Body of pancreas (tissue), 4 donors: Measurements from ENCODE around the gene RNF151. TPM values are rescaled to one million over a fixed set of nuclear protein-coding genes. Genes with fewer than 3 reads are reported as not detected.

Experiments
- ATAC-seq: fragments of 150-250 bp; one replicate; pipeline ENCODE4 v1.9.1; 2016
- DNase-seq, 4 donors: peaks; one replicate each; pipeline ENCODE4 v3.0.0-alpha.2; 2019
- H3K27ac ChIP-seq, 4 donors: fragments of 200-600 bp; sonication (generic); 1 replicate in 3 of 4; 2 replicates in 1 of 4; pipeline versions ENCODE4 v1.5.1 to v1.6.1; 2016 to 2019; ENCODE audit warnings: mild to moderate bottlenecking in 1 of 4, mixed read lengths in 1 of 4, moderate library complexity in 1 of 4
- H3K27me3 ChIP-seq, 2 donors: fragments of 200-600 bp; sonication (generic); one replicate each; pipeline ENCODE4 v1.6.0; 2016; ENCODE audit warnings: mild to moderate bottlenecking in 1 of 2
- H3K36me3 ChIP-seq, 2 donors: fragments of 200-600 bp; sonication (generic); replicated peaks in 1 of 2; 2 replicates each; pipeline ENCODE4 v1.5.1; 2016; ENCODE audit warnings: low read depth in 2 of 2; ENCODE audit not compliant: insufficient read depth in 1 of 2
- H3K4me1 ChIP-seq: fragments of 200-600 bp; sonication (generic); one replicate; pipeline ENCODE4 v1.6.0; 2016
- H3K4me3 ChIP-seq, 2 donors: fragments of 200-600 bp; sonication (generic); 1 replicate in 1 of 2; 2 replicates in 1 of 2; pipeline ENCODE4 v1.5.1; 2016 to 2019
- H3K9me3 ChIP-seq, 3 donors: fragments of 200-600 bp; sonication (generic); 1 replicate in 2 of 3; 2 replicates in 1 of 3; pipeline ENCODE4 v1.5.1; 2016
- CTCF ChIP-seq, 7 experiments: fragments of 450-650 bp in 4 of 7; fragments of 200-600 bp in 3 of 7; sonication (generic) in 3 of 7; IDR thresholded peaks; one replicate each; pipeline ENCODE4 v1.5.1; 2016 to 2019; ENCODE audit warnings: antibody characterized with exemption in 7 of 7
- POLR2A ChIP-seq, 3 donors: fragments of 450-650 bp; IDR thresholded peaks; one replicate each; pipeline ENCODE4 v1.6.1; 2016; ENCODE audit warnings: antibody characterized with exemption in 3 of 3, mild to moderate bottlenecking in 2 of 3
- WGBS, 2 donors: methylation state at CpG; one replicate each; pipeline ENCODE4 v1.1.5; 2017; 5-methylcytosine and 5-hydroxymethylcytosine counted together
- intact Hi-C: fragments of 100-400 bp; cut with DNase I; formaldehyde crosslinking; loops from one replicate; pipeline ENCODE4 v1.15.1; 2023
- total RNA-seq, 2 donors: library from RNA; depleted of rRNA; stranded (reverse); fragments of >200 nt; gene quantifications; one replicate each; pipeline ENCODE4 v1.1.0, GENCODE V29; 2016

The RNF151 gene
- total RNA-seq, 2 donors from 2014 or later, result not detected

- H3K9me3 ChIP-seq, result no peaks in the 10 kb centered on the region
- WGBS, 2 donors, result 85 to 94% methylated on average over 13 to 38 of the region's 38 CpGs
- intact Hi-C loops, result no loop called here
- peaks cover 16% of the 10 kb centered on the region for H3K4me1 ChIP-seq
- no peak overlapping the region for H3K27ac ChIP-seq
- TF ChIP-seq CTCF (IDR thresholded peaks at IDR 0.05) (no peak), POLR2A (IDR thresholded peaks at IDR 0.05) (no peak)
- H3K36me3 ChIP-seq, result no peaks in the 10 kb centered on the region
- no peak overlapping the region for H3K4me3 ChIP-seq
- ATAC-seq (no peak), DNase-seq (no peak)
- H3K27me3 ChIP-seq, result no peaks in the 10 kb centered on the region
These were observed 19.9 kb upstream of the RNF151 start for GRCh38 chr16:1946495-1947368.

- TF ChIP-seq CTCF (IDR thresholded peaks at IDR 0.05) (no peak), POLR2A (IDR thresholded peaks at IDR 0.05) (no peak)
- Histone ChIP-seq H3K27me3 (no peaks in the 10 kb centered on the region), H3K36me3 (no peaks in the 10 kb centered on the region), H3K9me3 (no peaks in the 10 kb centered on the region), H3K4me1 (peaks cover 10% of the 10 kb centered on the region), H3K27ac (no peak overlapping the region), H3K4me3 (no peak overlapping the region)
- 94% methylated on average over 9 of the region's 9 CpGs; no CpG with 5 or more reads in 1 of the 2 donors for WGBS, 2 donors
- ATAC-seq (no peak), DNase-seq (no peak)
- intact Hi-C loops, result no loop called here
These were observed 19.3 kb upstream of the RNF151 start for GRCh38 chr16:1947369-1947670.

GRCh38 chr16:1949507-1949906, 17.1 kb upstream of the RNF151 start:
- Histone ChIP-seq H3K27me3 (no peaks in the 10 kb centered on the region), H3K9me3 (no peaks in the 10 kb centered on the region), H3K36me3 (no peaks in the 10 kb centered on the region), H3K4me1 (peaks cover 5% of the 10 kb centered on the region), H3K4me3 (no peak overlapping the region), H3K27ac (no peak overlapping the region)
- TF ChIP-seq POLR2A (IDR thresholded peaks at IDR 0.05), result no peak
- TF ChIP-seq CTCF (IDR thresholded peaks at IDR 0.05), result no peak
- WGBS, 2 donors, result 82 to 92% methylated on average over 6 to 10 of the region's 11 CpGs
- ATAC-seq, result no peak
- no peak for DNase-seq
- intact Hi-C loops, result no loop called here

- Histone ChIP-seq H3K27ac (no peak overlapping the region), H3K4me1 (peaks cover 11% of the 10 kb centered on the region), H3K9me3 (no peaks in the 10 kb centered on the region), H3K36me3 (no peaks in the 10 kb centered on the region), H3K27me3 (no peaks in the 10 kb centered on the region), H3K4me3 (no peak overlapping the region)
- DNase-seq, result no peak
- 73 to 87% methylated on average over 5 to 7 of the region's 7 CpGs for WGBS, 2 donors
- TF ChIP-seq POLR2A (IDR thresholded peaks at IDR 0.05) (no peak), CTCF (IDR thresholded peaks at IDR 0.05) (no peak)
- intact Hi-C loops, result no loop called here
- no peak for ATAC-seq
These were observed 16.6 kb upstream of the RNF151 start for GRCh38 chr16:1950047-1950446.

GRCh38 chr16:1950559-1950958, 16.1 kb upstream of the RNF151 start:
- Histone ChIP-seq H3K27ac (no peak overlapping the region), H3K4me3 (no peak overlapping the region), H3K36me3 (no peaks in the 10 kb centered on the region), H3K4me1 (peaks cover 12% of the 10 kb centered on the region), H3K9me3 (no peaks in the 10 kb centered on the region), H3K27me3 (no peaks in the 10 kb centered on the region)
- 84 to 91% methylated on average over 18 to 19 of the region's 19 CpGs for WGBS, 2 donors
- TF ChIP-seq POLR2A (IDR thresholded peaks at IDR 0.05), result no peak
- TF ChIP-seq CTCF (IDR thresholded peaks at IDR 0.05), result no peak
- intact Hi-C loops, result no loop called here
- DNase-seq (no peak), ATAC-seq (no peak)
